Esophagus squamous epithelium (tissue), 4 donors: ENCODE measurements around the gene ADAM22.

ENCODE experiments used
- CTCF ChIP-seq, 6 experiments: fragments of 450-650 bp in 4 of 6; fragments of 200-600 bp in 2 of 6; sonication (generic) in 2 of 6; IDR thresholded peaks; one replicate each; pipeline ENCODE4 v1.5.1; 2016 to 2019; ENCODE audit warnings: antibody characterized with exemption in 6 of 6, mild to moderate bottlenecking in 4 of 6, moderate library complexity in 4 of 6
- POLR2A ChIP-seq, 4 donors: fragments of 450-650 bp; IDR thresholded peaks; one replicate each; pipeline ENCODE4 v1.6.1; 2017; ENCODE audit warnings: antibody characterized with exemption in 4 of 4, mild to moderate bottlenecking in 4 of 4, moderate library complexity in 3 of 4

- TF ChIP-seq POLR2A (IDR thresholded peaks at IDR 0.05) (no peak), CTCF (IDR thresholded peaks at IDR 0.05) (no peak)
These were observed 206.9 kb downstream of the ADAM22 start for GRCh38 chr7:88140947-88141346.
